GM03348 (cell line): ENCODE results near the gene NRP1.

ENCODE experiments used
- DNase-seq: peaks from one replicate; pipeline ENCODE4 v3.0.0; 2012; ENCODE audit warnings: low spot score

NRP1 gene

GRCh38 chr10:33260403-33261149, 73.9 kb downstream of the NRP1 start:
- no peak for DNase-seq

GRCh38 chr10:33258967-33259366, 75.5 kb downstream of the NRP1 start:
- no peak for DNase-seq

GRCh38 chr10:33257439-33258080, 76.9 kb downstream of the NRP1 start:
- no peak for DNase-seq

- DNase-seq: no peak
Measured at GRCh38 chr10:33256458-33256857, 78.0 kb downstream of the NRP1 start.

- DNase-seq: no peak
Measured at GRCh38 chr10:33254556-33255160, 79.8 kb downstream of the NRP1 start.

DNA sequence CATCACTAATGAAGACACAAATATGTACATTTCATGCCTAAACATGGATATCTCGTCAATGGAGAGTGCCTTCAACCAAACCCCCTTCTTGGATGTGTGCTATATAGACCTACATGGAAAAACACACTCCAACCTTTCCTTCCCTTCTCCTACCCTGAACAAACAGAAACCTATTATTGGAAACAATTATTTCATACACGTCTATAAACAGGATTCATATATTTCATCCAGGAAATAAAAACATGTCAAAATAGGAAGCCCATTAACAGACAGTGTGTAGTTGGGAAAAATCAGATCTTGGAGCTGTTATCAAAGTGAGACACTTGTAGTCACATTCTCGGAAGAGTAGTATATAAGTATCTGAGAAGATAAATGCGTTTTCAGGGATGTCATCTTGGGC, 81.1 kb downstream of the NRP1 start:
- no peak for DNase-seq

DNA sequence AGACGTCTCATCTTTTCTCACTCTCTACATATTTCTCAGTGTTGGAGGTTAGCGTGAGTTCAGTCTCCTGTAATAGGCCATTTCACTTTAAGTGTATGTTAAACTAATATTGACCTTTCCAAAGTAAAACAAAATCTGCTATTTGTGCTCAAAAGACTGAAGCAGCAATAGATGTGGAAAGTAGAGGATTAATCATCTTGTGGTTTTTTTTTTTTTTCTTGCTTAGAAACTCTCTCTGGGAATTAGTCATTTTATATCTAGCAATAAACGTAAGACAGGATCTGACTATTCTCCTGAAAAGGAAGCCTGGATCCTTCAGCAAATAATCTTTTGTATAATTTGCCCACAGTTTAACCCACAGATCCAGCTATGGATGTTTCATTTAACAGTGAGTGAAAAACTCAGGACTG, 81.7 kb downstream of the NRP1 start:
- DNase-seq: peak; percentile 80

- DNase-seq: no peak
Measured at GRCh38 chr10:33252324-33252723, 82.1 kb downstream of the NRP1 start.

GRCh38 chr10:33249659-33250345, 84.7 kb downstream of the NRP1 start:
- no peak for DNase-seq

DNA sequence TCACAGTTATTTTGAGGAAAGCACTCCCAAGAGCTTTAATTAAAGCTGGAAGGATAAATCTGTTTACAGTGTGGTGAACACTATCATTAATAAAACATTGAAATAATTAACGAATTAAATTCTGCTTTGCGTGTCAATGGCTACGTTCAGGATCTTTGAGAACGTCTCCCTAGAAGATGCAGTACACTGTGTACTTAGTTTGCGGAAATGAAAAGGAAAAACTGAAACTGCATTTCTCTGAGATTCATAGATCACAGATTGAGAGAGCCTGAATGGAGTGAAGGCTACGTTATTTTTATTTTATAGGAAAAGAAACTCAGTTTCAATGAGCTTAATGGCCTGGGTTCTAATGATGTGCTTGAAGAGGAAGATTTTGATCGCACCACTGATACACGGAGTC, 85.3 kb downstream of the NRP1 start:
- DNase-seq: no peak

- peak; percentile 61 for DNase-seq
Measured at GRCh38 chr10:33248638-33249037, 85.8 kb downstream of the NRP1 start.

DNA sequence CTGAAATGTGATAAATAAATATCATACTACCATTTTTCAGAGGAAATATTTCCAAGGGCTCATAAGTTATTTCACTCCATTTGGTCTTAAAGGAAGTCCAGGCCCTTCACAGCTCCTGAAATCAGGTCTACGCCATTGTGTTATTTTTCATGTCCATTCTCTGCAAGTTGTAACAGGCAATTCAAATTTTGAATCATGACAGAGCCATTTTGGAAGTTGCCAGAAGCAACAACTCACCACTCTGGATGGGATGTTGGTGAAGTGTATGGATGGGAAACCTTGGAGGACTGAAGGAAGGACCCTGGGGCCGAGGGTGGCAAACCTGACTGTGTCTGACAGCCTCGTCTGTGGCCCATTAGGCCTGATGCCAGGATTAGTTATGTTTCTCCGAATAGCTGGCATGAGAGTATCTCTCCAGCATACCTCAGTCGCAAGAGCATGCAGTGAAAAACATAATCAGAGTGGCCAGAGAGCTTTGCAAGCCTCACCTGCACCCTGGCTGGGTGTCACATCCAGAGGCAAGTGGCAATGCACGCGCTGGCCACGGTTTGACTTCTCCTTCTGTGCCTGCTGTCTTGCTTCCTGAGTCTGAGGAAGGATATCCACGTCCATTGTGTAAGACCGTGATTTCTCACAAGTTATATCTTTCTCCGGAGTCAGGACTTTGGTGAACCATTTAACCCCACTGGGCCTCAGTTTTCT, 87.1 kb downstream of the NRP1 start:
- no peak for DNase-seq

DNA sequence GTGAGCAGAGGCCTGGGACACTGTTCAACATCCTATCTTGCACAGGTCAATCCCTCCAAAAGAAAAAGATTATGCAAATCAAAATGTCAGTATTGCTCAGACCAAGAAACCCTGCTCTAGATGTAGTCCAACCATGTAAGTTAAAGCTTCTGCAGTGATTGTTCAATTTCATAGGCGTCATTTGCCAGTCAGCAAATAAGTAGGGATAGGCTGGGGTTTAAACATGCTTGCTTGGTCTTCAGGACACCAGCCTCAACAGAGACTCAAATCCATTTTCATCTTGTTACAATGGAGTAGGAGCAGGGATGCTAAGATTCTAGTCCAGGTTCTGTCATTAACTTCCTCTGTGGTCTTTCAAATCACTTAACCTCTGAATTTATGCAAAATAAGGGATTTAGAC, 89.1 kb downstream of the NRP1 start:
- no peak for DNase-seq

GRCh38 chr10:33244354-33244967, 90.0 kb downstream of the NRP1 start:
- DNase-seq: no peak

DNA sequence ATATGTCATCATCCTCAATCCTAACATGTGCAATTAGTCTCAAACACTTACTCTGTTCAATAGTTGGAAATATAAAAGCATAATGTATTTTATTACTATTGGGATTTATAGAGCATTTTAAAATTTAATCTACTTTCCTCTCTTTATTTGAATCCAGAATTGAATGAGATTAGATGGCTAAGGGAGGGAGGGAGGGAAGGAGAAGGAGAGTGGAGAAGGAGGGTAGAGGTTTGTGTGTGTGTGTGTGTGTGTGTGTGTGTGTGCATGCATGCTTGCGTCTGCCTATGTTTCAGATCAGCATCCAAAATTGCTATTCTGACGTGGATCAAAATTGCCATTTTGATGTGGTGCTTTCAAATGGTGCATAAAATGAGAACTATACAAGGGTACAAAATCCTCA, 90.8 kb downstream of the NRP1 start:
- no peak for DNase-seq

DNA sequence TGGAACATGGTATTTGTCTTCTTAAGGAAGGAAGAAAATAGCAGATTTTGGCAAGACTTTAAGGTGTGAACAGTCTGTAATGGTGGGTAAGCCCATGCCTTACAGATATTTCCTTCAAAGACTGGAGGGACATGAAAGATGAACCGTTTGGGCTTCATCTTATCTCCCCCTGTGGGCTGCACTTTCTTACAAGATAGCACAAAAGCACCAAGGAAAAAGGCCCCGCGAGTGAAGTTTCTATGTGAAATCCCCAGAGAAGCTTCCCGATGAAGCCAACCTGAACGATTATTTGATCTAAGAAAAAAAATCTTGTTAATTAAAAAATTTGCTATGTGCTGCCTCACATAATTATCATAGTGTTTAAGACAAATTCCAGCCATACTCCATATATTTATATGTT, 91.5 kb downstream of the NRP1 start:
- no peak for DNase-seq

DNA sequence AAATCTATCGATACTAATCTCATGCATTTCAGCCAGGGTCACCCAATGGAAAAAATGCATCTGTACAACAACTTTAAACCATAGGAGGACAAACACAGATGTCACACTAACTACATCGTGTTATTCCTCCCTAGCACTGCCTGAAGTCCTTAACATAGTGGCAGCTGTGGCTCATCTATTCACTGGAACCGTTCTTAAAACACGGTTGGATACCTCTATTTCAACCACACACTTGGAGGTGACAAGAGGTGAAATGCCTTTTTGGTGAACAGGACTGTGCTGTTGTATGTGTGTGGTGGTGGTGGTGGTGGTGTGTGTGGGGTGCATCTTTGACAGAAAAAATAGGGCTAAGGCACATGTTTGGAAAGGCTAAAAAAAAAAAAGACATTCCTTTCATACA, 93.1 kb downstream of the NRP1 start:
- no peak for DNase-seq

DNA sequence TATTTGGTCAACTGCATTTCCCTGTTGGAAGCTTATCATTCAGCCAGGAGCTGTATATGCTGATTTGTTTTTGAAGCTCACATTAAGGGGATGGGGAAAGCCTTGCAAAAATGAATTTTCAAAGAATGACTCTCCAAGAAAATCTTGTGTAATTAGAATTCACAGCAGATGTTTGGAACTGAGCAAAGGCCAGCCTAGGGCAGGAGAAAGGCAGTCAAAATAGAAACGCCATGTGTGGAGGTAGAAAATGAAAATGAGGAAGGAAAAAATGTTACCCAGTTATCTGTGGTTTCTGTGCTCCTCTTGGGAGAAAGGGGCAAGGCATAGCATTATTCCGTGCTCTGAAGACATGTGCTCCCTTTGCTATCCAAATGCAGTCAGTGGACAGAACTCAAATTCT, 93.5 kb downstream of the NRP1 start:
- peak; percentile 77 for DNase-seq

- no peak for DNase-seq
Measured at GRCh38 chr10:33240258-33240657, 94.2 kb downstream of the NRP1 start.

- DNase-seq: no peak
Measured at GRCh38 chr10:33239257-33239656, 95.2 kb downstream of the NRP1 start.

DNA sequence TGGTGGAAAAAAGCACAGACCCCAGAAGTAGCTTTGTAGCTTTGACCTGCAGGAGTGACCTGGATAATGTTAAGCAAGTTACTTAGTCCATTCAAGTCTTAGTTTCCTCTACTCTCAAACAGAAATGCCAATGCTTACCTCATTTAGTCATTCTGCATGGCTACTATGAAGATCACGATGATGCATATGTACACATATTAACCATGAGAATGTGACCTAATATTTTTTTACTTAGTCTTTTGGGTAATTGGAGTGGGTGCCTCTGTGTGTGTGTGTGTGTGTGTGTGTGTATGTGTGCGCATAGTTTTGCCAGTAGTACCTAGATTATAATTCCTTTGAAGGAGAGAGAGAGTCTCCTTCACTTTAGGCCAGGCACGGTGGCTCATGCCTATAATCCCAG, 95.8 kb downstream of the NRP1 start:
- no peak for DNase-seq
